Smooth muscle cell (in vitro differentiated cells): Measurements from ENCODE around the gene KIZ. TPM values are rescaled to one million over a fixed set of nuclear protein-coding genes. Genes with fewer than 3 reads are reported as not detected.

Experiments used
- DNase-seq: peaks from one replicate; lab custom pipeline; 2025; ENCODE audit not compliant: unreplicated experiment; lab: John Stamatoyannopoulos, UW
- H2AFZ ChIP-seq: fragments of 200-600 bp; sonication (generic); 2 replicates; pipeline ENCODE4 v1.6.0; 2016; ENCODE audit warnings: antibody characterized with exemption, low read depth, mild to moderate bottlenecking
- H3F3A ChIP-seq: fragments of 200-600 bp; sonication (generic); 2 replicates; pipeline ENCODE4 v1.6.0; 2017; ENCODE audit warnings: antibody characterized with exemption, low read depth
- H3K27ac ChIP-seq: fragments of 200-600 bp; sonication (generic); 2 replicates; pipeline ENCODE4 v1.5.1; 2016; ENCODE audit warnings: low read depth, mild to moderate bottlenecking
- H3K27me3 ChIP-seq: fragments of 200-600 bp; sonication (generic); 2 replicates; pipeline ENCODE4 v1.6.1; 2016; ENCODE audit warnings: low read depth, mild to moderate bottlenecking
- H3K36me3 ChIP-seq: fragments of 200-600 bp; sonication (generic); 2 replicates; pipeline ENCODE4 v1.5.1; 2016; ENCODE audit warnings: low read depth
- H3K4me1 ChIP-seq: fragments of 200-600 bp; sonication (generic); 2 replicates; pipeline ENCODE4 v1.5.1; 2016; ENCODE audit warnings: low read depth
- H3K4me2 ChIP-seq: fragments of 200-600 bp; sonication (generic); 2 replicates; pipeline ENCODE4 v1.6.0; 2016; ENCODE audit warnings: mild to moderate bottlenecking
- H3K4me3 ChIP-seq: fragments of 200-600 bp; sonication (generic); 2 replicates; pipeline ENCODE4 v1.5.1; 2016; ENCODE audit warnings: mild to moderate bottlenecking
- H3K79me2 ChIP-seq: fragments of 200-600 bp; sonication (generic); 2 replicates; pipeline ENCODE4 v1.6.0; 2016; ENCODE audit warnings: low read depth, mild to moderate bottlenecking
- H3K9ac ChIP-seq: fragments of 200-600 bp; sonication (generic); 2 replicates; pipeline ENCODE4 v1.6.0; 2016; ENCODE audit warnings: low read depth
- H3K9me3 ChIP-seq: fragments of 200-600 bp; sonication (generic); replicated peaks from 2 replicates; pipeline ENCODE4 v1.5.1; 2016; ENCODE audit warnings: low read depth
- H4K20me1 ChIP-seq: fragments of 200-600 bp; sonication (generic); 2 replicates; pipeline ENCODE4 v1.6.0; 2016; ENCODE audit warnings: low read depth
- WGBS: methylation state at CpG from one replicate; pipeline ENCODE4 v1.1.7; 2016; ENCODE audit warnings: low lambda C conversion rate; 5-methylcytosine and 5-hydroxymethylcytosine counted together
- polyA plus RNA-seq: library from polyadenylated mRNA; unstranded; fragments of >200 nt; fragmentation: Nextera tagmentation; extraction: Ambion mirVana; gene quantifications from 2 replicates; pipeline ENCODE4 v1.2.1, GENCODE V29; 2016
- total RNA-seq: library from RNA; depleted of rRNA; stranded (reverse); fragments of >200 nt; gene quantifications from 2 replicates; pipeline ENCODE4 v1.2.3, GENCODE V29; 2014
- TF ChIP-seq, protein P1 (sequence below): fragments of 200-600 bp; sonication (generic); IDR thresholded peaks from 2 replicates; pipeline ENCODE4 v1.5.1; 2017; ENCODE audit warnings: borderline replicate concordance, mild to moderate bottlenecking, antibody characterized with exemption; ENCODE audit not compliant: insufficient read depth, poor library complexity, severe bottlenecking

Gene KIZ
- total and polyA plus RNA-seq, 2 experiments from 2014 or later: 19.2 to 20.9 TPM

DNA sequence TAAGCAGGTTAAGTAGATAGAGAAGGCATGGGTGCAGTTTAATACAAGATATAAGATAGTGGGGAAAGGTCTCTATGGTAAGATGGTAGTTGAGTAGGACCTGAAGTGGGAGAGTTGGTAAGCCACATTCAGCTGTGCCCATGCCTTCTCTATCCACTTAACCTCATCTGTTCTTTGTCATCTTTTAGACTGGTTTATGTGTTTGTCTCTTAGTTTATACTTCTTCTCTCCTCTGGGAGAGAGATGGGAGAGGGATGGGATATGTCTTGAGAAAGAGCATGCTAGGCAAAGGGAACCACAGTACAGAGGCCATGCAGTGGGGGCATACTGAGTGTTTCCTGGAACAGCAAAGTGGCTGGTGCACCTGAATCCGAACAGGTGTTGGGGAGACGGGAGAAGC is 46.7 kb downstream of the KIZ start:
- H3K4me2 ChIP-seq: no peak overlapping the region
- no peaks in the 10 kb centered on the region for H3F3A ChIP-seq
- H3K9ac ChIP-seq: no peak overlapping the region
- H3K27ac ChIP-seq: no peak overlapping the region
- H3K27me3 ChIP-seq: no peaks in the 10 kb centered on the region
- no peak overlapping the region for H2AFZ ChIP-seq
- TF ChIP-seq, protein P1, sequence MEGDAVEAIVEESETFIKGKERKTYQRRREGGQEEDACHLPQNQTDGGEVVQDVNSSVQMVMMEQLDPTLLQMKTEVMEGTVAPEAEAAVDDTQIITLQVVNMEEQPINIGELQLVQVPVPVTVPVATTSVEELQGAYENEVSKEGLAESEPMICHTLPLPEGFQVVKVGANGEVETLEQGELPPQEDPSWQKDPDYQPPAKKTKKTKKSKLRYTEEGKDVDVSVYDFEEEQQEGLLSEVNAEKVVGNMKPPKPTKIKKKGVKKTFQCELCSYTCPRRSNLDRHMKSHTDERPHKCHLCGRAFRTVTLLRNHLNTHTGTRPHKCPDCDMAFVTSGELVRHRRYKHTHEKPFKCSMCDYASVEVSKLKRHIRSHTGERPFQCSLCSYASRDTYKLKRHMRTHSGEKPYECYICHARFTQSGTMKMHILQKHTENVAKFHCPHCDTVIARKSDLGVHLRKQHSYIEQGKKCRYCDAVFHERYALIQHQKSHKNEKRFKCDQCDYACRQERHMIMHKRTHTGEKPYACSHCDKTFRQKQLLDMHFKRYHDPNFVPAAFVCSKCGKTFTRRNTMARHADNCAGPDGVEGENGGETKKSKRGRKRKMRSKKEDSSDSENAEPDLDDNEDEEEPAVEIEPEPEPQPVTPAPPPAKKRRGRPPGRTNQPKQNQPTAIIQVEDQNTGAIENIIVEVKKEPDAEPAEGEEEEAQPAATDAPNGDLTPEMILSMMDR: no peak
- DNase-seq: no peak
- H3K79me2 ChIP-seq: no peaks in the 10 kb centered on the region
- peaks cover 8% of the 10 kb centered on the region for H3K4me1 ChIP-seq
- no peak overlapping the region for H3K4me3 ChIP-seq
- no peaks in the 10 kb centered on the region for H3K36me3 ChIP-seq
- WGBS: 95% methylated on average over 2 of the region's 2 CpGs
- no peaks in the 10 kb centered on the region for H3K9me3 ChIP-seq
- no peaks in the 10 kb centered on the region for H4K20me1 ChIP-seq

DNA sequence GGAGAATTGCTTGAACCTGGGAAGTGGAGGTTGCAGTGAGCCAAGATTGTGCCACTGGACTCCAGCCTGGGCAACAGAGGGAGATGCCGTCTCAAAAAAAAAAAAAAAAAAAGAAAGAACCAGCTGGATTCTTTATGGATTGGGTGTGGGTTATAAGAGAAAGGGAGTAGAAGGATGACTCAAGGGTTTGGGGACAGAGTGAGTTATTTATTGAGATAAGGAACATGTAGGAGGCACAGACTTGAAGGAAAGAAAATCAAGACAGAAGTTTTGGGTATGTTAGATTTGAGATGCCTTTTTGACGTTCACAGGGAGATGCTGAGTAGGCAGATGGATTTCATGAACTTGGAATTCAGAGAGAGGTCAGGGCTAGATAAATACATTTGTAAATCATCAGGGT is 47.6 kb downstream of the KIZ start:
- no peaks in the 10 kb centered on the region for H3K79me2 ChIP-seq
- H3K9ac ChIP-seq: no peak overlapping the region
- WGBS: 13% methylated on average over 2 of the region's 2 CpGs
- H3K27me3 ChIP-seq: no peaks in the 10 kb centered on the region
- H3K4me2 ChIP-seq: peak overlapping the region; percentile 18
- no peak overlapping the region for H3K27ac ChIP-seq
- H3F3A ChIP-seq: no peaks in the 10 kb centered on the region
- H4K20me1 ChIP-seq: no peaks in the 10 kb centered on the region
- peaks cover 8% of the 10 kb centered on the region for H3K4me1 ChIP-seq
- no peak for DNase-seq
- H3K4me3 ChIP-seq: no peak overlapping the region
- TF ChIP-seq, protein P1: no peak
- H3K9me3 ChIP-seq: no peaks in the 10 kb centered on the region
- no peaks in the 10 kb centered on the region for H3K36me3 ChIP-seq
- no peak overlapping the region for H2AFZ ChIP-seq

DNA sequence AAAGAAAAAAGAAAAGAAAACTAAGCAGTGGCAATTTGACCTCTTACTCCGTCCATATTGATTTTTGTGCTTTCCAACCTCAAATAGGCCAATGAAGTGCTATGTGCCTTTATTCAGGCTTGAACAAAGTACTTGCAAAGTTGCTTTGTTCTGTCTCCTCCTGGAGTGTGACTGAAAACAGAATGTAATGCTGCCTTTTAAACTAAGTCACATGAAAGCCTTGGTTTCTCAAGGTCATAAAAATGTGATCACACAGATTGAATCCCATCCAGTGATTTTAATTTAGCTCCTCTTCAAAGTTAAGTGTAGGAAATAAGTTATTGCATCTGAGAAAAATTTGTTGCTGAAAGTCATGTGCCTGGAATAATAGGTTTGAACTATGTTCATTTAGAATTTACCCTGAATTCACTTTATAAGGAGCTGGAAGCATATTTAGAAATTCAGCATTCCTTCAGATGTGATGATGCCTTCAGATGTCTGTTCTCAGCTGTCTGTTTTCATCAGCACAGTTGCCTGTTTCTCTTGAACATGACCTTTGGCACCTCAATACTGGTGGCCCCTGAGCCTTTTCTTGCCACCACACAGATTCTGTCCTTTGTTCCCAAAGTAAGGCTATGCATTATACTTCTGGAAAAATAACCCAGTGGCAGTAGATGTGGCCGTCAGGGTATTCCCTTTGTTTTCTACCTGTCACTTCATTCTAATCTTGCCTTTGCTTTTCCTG is 48.8 kb downstream of the KIZ start:
- WGBS: 93% methylated on average over 2 of the region's 2 CpGs
- Histone ChIP-seq H3K79me2 (no peaks in the 10 kb centered on the region), H3K27me3 (no peaks in the 10 kb centered on the region), H3K4me3 (no peak overlapping the region), H2AFZ (no peak overlapping the region), H3K36me3 (no peaks in the 10 kb centered on the region), H3K27ac (no peak overlapping the region), H3K9ac (no peak overlapping the region), H3K4me1 (peaks cover 11% of the 10 kb centered on the region), H3F3A (no peaks in the 10 kb centered on the region), H4K20me1 (no peaks in the 10 kb centered on the region), H3K4me2 (no peak overlapping the region), H3K9me3 (no peaks in the 10 kb centered on the region)
- no peak for DNase-seq
- TF ChIP-seq, protein P1: no peak

DNA sequence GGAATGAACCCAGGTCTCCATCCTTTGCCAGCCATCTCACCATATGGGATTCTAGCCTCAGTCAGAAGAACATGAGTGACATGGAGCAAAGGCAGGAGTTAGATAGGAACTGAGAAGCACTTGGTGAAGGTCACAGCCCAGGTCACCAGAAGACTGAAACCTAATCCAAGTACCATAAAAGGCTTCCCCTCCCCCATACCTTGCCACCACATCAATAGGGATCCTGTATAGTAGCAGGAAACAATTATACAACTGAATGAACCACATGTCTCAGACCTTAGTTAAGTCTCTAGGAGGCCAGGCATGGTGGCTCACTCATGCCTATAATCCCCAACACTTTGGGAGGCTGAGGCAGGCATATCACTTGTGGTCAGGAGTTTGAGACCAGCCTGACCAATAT is 49.6 kb downstream of the KIZ start:
- H4K20me1 ChIP-seq: no peaks in the 10 kb centered on the region
- peaks cover 16% of the 10 kb centered on the region for H3K4me1 ChIP-seq
- H3K4me3 ChIP-seq: no peak overlapping the region
- no peak for DNase-seq
- TF ChIP-seq, protein P1: no peak
- H3K79me2 ChIP-seq: no peaks in the 10 kb centered on the region
- H3K4me2 ChIP-seq: no peak overlapping the region
- H3K27me3 ChIP-seq: no peaks in the 10 kb centered on the region
- H2AFZ ChIP-seq: no peak overlapping the region
- no peak overlapping the region for H3K9ac ChIP-seq
- no peak overlapping the region for H3K27ac ChIP-seq
- no peaks in the 10 kb centered on the region for H3K36me3 ChIP-seq
- H3F3A ChIP-seq: no peaks in the 10 kb centered on the region
- H3K9me3 ChIP-seq: no peaks in the 10 kb centered on the region
